Kidney (tissue), 14 donors: ENCODE results near the gene CDC37L1. TPM values are rescaled to one million over a fixed set of nuclear protein-coding genes. Genes with fewer than 3 reads are reported as not detected.

ENCODE experiments used
- DNase-seq, 5 donors: peaks; one replicate each; pipeline ENCODE4 v3.0.0-alpha.2; 2013 to 2020
- FAIRE-seq: peaks from 2 replicates; lab custom pipeline; 2012; peaks lifted over from hg19 to GRCh38; lab: Jason Lieb, UNC
- H3K27ac ChIP-seq, 2 donors: one replicate each; pipeline ENCODE4 v1.7.0; 2013; ENCODE audit warnings: low read depth in 2 of 2, low read length in 2 of 2, inconsistent platforms in 1 of 2
- H3K27me3 ChIP-seq: one replicate; pipeline ENCODE4 v1.7.1; 2013; ENCODE audit warnings: low read length, inconsistent platforms; ENCODE audit not compliant: control insufficient read depth, insufficient read depth
- H3K36me3 ChIP-seq, 3 donors: one replicate each; pipeline versions ENCODE4 v1.7.0 to v1.7.1; 2013; ENCODE audit warnings: low read length in 3 of 3, control low read depth in 1 of 3, inconsistent platforms in 1 of 3; ENCODE audit not compliant: insufficient read depth in 3 of 3, control insufficient read depth in 2 of 3
- H3K4me1 ChIP-seq, 3 donors: one replicate each; pipeline versions ENCODE4 v1.7.0 to v1.7.1; 2013; ENCODE audit warnings: low read length in 3 of 3, inconsistent platforms in 1 of 3, low read depth in 1 of 3; ENCODE audit not compliant: control insufficient read depth in 2 of 3, insufficient read depth in 2 of 3
- H3K4me3 ChIP-seq, 3 donors: one replicate each; pipeline versions ENCODE4 v1.7.0 to v1.8.1; 2013; ENCODE audit warnings: low read length in 3 of 3, control low read depth in 1 of 3, inconsistent platforms in 1 of 3
- H3K9ac ChIP-seq, 3 donors: one replicate each; pipeline versions ENCODE4 v1.7.0 to v1.7.1; 2013; ENCODE audit warnings: low read length in 3 of 3, control low read depth in 1 of 3, inconsistent platforms in 1 of 3
- H3K9me3 ChIP-seq, 3 donors: one replicate each; pipeline versions ENCODE4 v1.7.0 to v1.7.1; 2013; ENCODE audit warnings: low read length in 3 of 3, control low read depth in 1 of 3, inconsistent platforms in 1 of 3; ENCODE audit not compliant: control insufficient read depth in 2 of 3, insufficient read depth in 1 of 3
- CTCF ChIP-seq: IDR thresholded peaks from 3 replicates; pipeline ENCODE4 v1.5.1; 2012; ENCODE audit warnings: mild to moderate bottlenecking, moderate library complexity, borderline replicate concordance; ENCODE audit not compliant: insufficient read depth; ENCODE audit errors: extremely low read depth
- intact Hi-C: fragments of 100-400 bp; cut with DNase I; formaldehyde crosslinking; loops from one replicate; pipeline ENCODE4 v1.11.1; 2022
- polyA plus RNA-seq: library from polyadenylated mRNA; stranded (reverse); fragments of 350-450 nt; fragmentation: Illumina TruSeq; extraction: RNeasy Lipid Tissue Mini Kit (QIAGEN cat#74804); gene quantifications from one replicate; pipeline ENCODE4 v1.2.3, GENCODE V29; 2014; ENCODE audit warnings: low read depth, low replicate concordance; ENCODE audit not compliant: insufficient read depth
- total RNA-seq: library from RNA; stranded (reverse); fragmentation: NEBNext Ultra II Directional; extraction: Animal tissue kit (Norgen Biotek cat#: 25700); gene quantifications from one replicate; pipeline ENCODE4 v1.2.1, GENCODE V29; 2021
- donor health status: control.
- donor health status: control.
- donor health status: control.
- donor health status: control.
- donor health status: control.
- donor health status: DM: yes; HTN: yes; CAD: no.
- donor health status: Normal renal cell carcinoma (clear cell type).

CDC37L1 gene
- total and polyA plus RNA-seq, 2 donors from 2014 or later, result 16.9 to 24.7 TPM

DNA sequence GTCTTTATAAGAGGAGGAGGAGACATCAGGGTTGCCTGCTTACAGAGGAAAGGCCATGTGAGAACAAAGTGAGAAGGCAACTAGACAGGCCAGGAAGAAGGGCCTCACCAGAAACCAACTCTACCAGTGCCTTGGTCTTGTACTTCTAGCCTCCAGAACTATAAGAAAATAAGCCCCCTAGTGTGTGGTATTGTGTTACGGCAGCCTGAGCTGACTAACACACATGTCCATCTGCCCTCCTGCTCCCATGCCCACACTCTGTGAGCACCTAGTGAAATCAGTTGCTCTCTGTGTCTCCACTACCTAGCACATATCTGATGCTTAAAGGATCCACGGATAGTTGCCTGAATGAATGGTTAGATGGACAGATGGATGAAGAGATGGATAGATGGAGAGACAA, 54.8 kb downstream of the CDC37L1 start:
- FAIRE-seq (no peak), DNase-seq (no peak)
- no peaks in the 10 kb centered on the region for H3K36me3 ChIP-seq
- H3K4me1 ChIP-seq, result peaks cover 0 to 4% (median 1%) of the 10 kb centered on the region in 3 donors
- H3K4me3 ChIP-seq, result no peak overlapping the region
- no peaks in the 10 kb centered on the region for H3K9me3 ChIP-seq
- H3K27me3 ChIP-seq, result no peaks in the 10 kb centered on the region
- TF ChIP-seq CTCF, result no peak
- intact Hi-C loops, result no loop called here
- H3K27ac ChIP-seq, result no peak overlapping the region
- no peak overlapping the region for H3K9ac ChIP-seq

DNA sequence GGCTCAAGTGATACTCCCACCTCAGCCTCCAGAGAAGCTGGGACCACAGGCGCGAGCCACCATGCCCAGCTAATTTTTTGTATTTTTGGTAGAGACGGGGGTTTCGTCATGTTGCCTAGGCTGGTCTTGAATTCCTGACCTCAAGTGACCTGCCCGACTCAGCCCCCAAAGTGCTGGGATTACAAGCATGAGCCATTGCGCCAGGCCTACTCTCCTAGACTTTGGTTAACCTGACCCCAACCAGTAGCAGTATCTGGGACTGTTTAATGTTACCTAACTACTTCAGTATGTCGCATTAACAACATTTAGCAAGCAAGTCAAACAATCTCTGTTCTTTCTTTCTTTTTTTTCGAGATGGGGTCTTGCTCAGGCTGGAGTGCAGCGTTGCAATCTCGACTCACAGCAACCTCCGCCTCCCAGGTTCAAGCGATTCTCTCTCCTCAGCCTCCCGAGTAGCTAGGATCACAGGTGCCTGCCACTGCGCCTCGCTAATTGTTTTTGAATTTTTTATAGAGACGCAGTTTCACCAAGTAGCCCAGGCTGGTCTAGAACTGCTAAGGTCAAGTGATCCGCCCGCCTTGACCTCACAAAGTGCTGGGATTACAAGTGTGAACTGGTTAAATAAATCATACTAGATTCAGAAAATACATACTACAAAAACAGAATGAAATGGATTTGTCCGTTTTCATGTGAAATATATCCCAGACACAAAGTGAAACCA, 59.7 kb downstream of the CDC37L1 start:
- intact Hi-C loops, result no loop called here
- no peak for FAIRE-seq
- peak overlapping the region; percentile 34 to 98 for H3K27ac ChIP-seq

GRCh38 chr9:4739587-4740387, 60.4 kb downstream of the CDC37L1 start:
- Histone ChIP-seq H3K36me3 (no peaks in the 10 kb centered on the region), H3K4me3 (peak overlapping the region; percentile 82 to 96 (median 85)), H3K9ac (peak overlapping the region; percentile 31 to 93 (median 86)), H3K4me1 (peaks cover 0 to 14% (median 5%) of the 10 kb centered on the region in 3 donors), H3K9me3 (no peaks in the 10 kb centered on the region), H3K27me3 (no peaks in the 10 kb centered on the region), H3K27ac (peak overlapping the region; percentile 98 to 99)
- intact Hi-C loops, result no loop called here
- FAIRE-seq (no peak), DNase-seq (peak in 3 of 5 donors; percentile 19 to 56 (median 29))
- no peak for TF ChIP-seq CTCF

More for the DNA sequence above, 59.7 kb downstream of the CDC37L1 start:
- DNase-seq, result no peak
- Histone ChIP-seq H3K4me3 (peak overlapping the region; percentile 5 to 96 (median 82)), H3K36me3 (no peaks in the 10 kb centered on the region), H3K27me3 (no peaks in the 10 kb centered on the region), H3K9ac (peak overlapping the region in 1 of 3 donors; percentile 93), H3K9me3 (no peaks in the 10 kb centered on the region), H3K4me1 (peaks cover 0 to 14% (median 5%) of the 10 kb centered on the region in 3 donors)
- no peak for TF ChIP-seq CTCF
